ENCODE data around the gene IYD.

IYD gene

DNA sequence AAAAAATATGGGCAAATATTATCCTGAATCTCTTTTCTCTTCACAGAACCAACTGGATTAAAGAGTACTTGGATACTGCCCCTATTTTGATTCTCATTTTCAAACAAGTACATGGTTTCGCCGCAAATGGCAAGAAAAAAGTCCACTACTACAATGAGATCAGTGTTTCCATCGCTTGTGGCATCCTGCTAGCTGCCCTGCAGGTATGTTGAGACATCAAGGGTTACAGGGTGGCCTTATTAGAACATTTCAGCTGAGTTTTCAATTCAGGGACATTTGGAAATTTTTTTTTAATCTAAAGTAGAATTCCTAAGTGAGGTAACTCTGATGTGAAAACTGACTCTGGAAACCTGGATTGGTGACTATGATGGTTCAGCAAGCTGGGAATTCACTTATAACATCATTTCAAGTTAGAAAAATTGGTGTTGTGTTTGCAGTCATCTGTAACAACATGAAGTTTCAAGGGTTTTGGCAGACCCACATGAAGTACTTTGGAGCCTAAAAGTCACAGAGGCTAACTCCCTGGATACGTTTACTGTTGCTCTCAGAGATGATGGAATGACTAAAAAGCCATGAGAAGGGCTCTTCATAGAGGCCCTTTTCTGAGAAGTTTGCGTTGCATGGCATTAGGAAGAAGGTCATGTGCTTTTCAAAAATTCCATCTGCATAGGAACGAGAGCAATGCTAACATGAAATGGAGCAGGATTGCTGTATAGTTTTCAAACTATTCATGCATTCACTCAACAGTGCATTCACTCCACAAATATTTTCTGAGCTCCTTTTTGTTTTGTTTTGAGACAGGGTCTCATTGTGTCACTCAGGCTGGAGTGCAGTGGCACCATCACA lies 25.5 kb downstream of the IYD start:
- H3K27ac ChIP-seq, result no peak overlapping the region
- TF ChIP-seq ZFX (IDR thresholded peaks at IDR 0.05; ENCODE audit: borderline replicate concordance), result no peak
- TF ChIP-seq, protein P1, sequence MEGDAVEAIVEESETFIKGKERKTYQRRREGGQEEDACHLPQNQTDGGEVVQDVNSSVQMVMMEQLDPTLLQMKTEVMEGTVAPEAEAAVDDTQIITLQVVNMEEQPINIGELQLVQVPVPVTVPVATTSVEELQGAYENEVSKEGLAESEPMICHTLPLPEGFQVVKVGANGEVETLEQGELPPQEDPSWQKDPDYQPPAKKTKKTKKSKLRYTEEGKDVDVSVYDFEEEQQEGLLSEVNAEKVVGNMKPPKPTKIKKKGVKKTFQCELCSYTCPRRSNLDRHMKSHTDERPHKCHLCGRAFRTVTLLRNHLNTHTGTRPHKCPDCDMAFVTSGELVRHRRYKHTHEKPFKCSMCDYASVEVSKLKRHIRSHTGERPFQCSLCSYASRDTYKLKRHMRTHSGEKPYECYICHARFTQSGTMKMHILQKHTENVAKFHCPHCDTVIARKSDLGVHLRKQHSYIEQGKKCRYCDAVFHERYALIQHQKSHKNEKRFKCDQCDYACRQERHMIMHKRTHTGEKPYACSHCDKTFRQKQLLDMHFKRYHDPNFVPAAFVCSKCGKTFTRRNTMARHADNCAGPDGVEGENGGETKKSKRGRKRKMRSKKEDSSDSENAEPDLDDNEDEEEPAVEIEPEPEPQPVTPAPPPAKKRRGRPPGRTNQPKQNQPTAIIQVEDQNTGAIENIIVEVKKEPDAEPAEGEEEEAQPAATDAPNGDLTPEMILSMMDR (IDR thresholded peaks at IDR 0.05), result no peak

DNA sequence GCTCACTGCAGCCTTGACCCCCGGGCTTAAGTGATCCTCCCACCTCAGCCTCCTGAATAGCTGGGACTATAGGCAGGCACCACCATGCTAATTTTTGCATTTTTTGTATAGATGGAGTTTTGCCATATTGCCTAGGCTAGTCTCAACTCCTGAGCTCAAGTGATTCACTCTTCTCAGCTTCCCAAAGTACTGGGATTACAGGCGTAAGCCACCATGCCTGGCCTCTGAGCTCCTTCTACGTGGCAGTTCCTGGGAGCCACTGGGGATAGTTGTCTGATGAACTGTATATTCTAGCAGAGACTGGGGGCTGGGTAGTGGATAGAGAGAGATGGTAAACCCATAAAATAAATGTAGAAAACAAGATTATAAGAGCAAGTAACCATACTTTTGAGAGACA lies 26.1 kb downstream of the IYD start:
- TF ChIP-seq ZFX (IDR thresholded peaks at IDR 0.05; ENCODE audit: borderline replicate concordance), result no peak
- TF ChIP-seq, protein P1 (IDR thresholded peaks at IDR 0.05), result no peak
- H3K27ac ChIP-seq, result no peak overlapping the region

DNA sequence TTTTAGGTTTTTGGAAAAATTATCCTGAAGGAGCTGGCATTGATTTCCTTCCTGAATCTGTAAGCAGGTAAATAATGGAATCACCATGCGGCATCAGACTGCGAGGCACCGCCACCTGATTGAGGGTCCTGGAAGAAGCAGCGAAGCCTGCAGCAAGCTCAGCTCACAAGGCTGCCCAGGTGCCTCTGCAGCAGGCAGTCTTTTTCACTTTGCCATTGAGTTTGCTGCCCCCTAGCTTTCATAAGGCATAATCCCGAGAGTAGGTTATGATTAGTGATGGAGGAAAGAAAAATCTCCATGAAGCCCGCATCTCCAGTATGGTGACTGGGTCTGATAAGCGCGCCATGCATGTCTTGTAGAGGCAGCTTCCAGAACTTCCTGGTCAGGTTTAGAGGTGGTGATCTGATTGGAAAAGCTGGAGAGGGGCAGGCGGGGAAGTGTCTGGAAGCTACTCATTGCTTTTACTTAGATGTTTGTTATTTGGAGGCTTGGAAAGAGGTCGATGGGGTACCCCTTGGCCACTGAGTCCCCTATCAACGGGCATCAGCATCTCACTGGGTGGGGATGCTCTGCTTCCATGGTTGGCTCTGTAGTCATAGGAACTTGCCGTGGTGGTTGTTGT lies 26.7 kb downstream of the IYD start:
- no peak overlapping the region for H3K27ac ChIP-seq
- TF ChIP-seq, protein P1 (IDR thresholded peaks at IDR 0.05), result peak; percentile 81
- TF ChIP-seq ZFX (IDR thresholded peaks at IDR 0.05; ENCODE audit: borderline replicate concordance), result no peak

DNA sequence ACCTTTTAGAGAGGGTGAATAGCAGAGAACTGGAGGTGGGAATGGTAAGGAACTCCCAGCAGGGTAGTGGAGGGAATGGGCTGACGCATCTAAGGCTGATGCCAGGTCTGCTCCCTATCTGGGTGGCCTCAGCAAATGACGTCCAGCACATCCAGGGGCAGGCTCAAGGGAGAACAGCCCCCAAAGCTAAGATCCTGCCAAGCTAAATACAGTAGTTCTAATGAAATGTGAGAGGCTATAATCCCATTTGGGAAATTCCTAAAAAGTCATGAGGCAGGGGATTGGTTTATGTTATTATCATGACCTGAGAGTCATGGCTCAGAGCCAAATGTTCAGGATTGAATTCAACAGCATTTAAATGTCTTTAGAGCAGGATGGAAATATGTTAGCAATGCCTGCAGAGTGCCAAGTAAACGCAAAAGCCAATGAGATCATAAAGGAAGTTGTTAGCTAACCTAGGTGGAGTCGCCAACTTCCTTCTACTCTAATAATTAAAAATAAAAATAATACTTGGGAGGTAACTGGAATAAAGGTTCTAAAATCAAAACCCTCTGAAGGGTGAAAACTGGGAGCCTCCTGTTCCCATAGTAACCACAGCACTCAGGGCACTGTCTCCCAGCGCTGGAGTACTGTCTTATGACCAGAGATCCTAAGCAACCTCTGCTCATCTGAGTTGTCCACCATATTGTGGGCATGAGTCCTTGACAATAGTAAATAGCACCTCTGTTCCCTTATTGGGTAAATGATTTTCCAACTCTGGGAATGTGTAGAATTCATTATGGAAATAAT lies 34.8 kb downstream of the IYD start:
- H3K27ac ChIP-seq, result no peak overlapping the region

DNA sequence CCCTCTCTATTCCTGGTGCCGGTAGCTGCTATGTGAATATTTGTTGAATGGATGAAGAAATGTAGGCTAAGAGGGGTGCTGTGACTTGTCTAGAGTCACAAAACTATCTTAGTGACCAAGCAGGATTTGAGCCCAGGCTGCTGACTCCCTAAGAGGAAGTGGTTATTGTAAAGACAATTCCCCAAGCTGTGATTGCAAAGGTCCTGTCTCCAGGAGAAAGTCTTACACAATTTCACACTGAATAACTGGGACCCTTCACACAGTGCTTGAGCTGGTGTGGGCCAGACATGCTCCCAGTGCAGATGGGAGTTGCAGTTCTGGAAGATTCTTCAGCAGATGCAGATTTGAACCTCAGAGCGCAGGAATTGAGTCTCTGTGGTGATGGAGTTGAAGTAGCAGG lies 38.1 kb downstream of the IYD start:
- no peak for TF ChIP-seq ZFX (IDR thresholded peaks at IDR 0.05; ENCODE audit: borderline replicate concordance)
- TF ChIP-seq, protein P1 (IDR thresholded peaks at IDR 0.05), result no peak
- H3K27ac ChIP-seq, result no peak overlapping the region

More for the DNA sequence above, 34.8 kb downstream of the IYD start:
- TF ChIP-seq, protein P1 (IDR thresholded peaks at IDR 0.05), result no peak
- TF ChIP-seq ZFX (IDR thresholded peaks at IDR 0.05; ENCODE audit: borderline replicate concordance), result no peak

DNA sequence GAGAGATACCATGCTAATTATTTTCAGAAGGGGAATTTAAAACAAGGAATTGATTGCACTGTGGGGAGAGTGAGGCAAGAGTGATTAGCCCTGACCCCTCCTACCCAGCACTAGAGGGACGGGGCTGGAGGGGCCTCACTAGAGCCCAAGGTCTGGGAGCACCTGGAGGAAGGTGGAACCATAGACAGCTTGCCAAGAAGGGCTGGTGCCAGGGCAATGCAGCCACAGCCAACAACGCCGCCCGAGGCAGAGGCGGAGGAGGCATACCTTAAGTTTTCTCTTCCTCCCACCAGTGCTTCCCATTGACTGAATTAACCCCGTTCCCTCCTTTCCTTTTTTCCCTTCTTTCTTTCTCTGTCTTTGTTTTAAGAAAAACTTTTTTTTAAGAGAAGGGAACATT lies 40.0 kb downstream of the IYD start:
- TF ChIP-seq ZFX (IDR thresholded peaks at IDR 0.05; ENCODE audit: borderline replicate concordance), result no peak
- TF ChIP-seq, protein P1 (IDR thresholded peaks at IDR 0.05), result no peak
- no peak overlapping the region for H3K27ac ChIP-seq
